Measurements from ENCODE around the gene NFIA. TPM values are rescaled to one million over a fixed set of nuclear protein-coding genes. Genes with fewer than 3 reads are reported as not detected.
A peak's percentile ranks its signal among the peaks of the same experiment; 100 is the strongest.

The NFIA gene
- total RNA-seq, 1 experiment from 2014 or later: 12.7 TPM

GRCh38 chr1:61085983-61086644 lies 3.8 kb downstream of the NFIA start:
- Histone ChIP-seq H3F3A (ENCODE audit: low read length, unreplicated experiment) (no peaks in the 10 kb centered on the region), H3K27ac (ENCODE audit: low read length) (no peak overlapping the region), H3K4me2 (ENCODE audit: low read length) (peak overlapping the region; percentile 94), H3K27me3 (ENCODE audit: low read length) (no peaks in the 10 kb centered on the region), H3K4me3 (ENCODE audit: low read length) (no peak overlapping the region; the same call in 1 of the 2 replicates), H3K9me3 (ENCODE audit: low read length) (no peaks in the 10 kb centered on the region), H3K36me3 (ENCODE audit: low read depth, low read length) (peaks cover 4% of the 10 kb centered on the region; the same call in 1 of the 2 replicates), H4K20me1 (ENCODE audit: low read length) (no peaks in the 10 kb centered on the region), H3K9ac (ENCODE audit: low read length) (no peak overlapping the region), H3K4me1 (ENCODE audit: insufficient read depth, low read length) (peaks cover 39% of the 10 kb centered on the region), H2AFZ (ENCODE audit: low read length) (no peak overlapping the region), H3K79me2 (ENCODE audit: low read length) (peaks cover 68% of the 10 kb centered on the region), H3K9me2 (replicated peaks; ENCODE audit: low read length) (no peaks in the 10 kb centered on the region)
- ChIA-PET POLR2A (ENCODE audit: unreplicated experiment) (no interaction called here), CTCF (no interaction called here)
- no TSS peak for BruUV-seq (replicated peaks)
- ATAC-seq (no peak), DNase-seq (no peak)
- no peak for TF ChIP-seq EZH2phosphoT487 (IDR thresholded peaks at IDR 0.05; ENCODE audit: borderline replicate concordance, low read length)
- TF ChIP-seq EZH2 (IDR thresholded peaks at IDR 0.05; ENCODE audit: low read length, unreplicated experiment): no peak
- TF ChIP-seq CTCF (conservative IDR thresholded peaks at IDR 0.05; ENCODE audit: low read depth, low read length): no peak
- intact Hi-C loops (cut with micrococcal nuclease): loop anchor here (1.0 to 10.0 kb wide), 2 partner anchors 47 to 129 kb away; no protein-coding TSS in a partner anchor

DNA sequence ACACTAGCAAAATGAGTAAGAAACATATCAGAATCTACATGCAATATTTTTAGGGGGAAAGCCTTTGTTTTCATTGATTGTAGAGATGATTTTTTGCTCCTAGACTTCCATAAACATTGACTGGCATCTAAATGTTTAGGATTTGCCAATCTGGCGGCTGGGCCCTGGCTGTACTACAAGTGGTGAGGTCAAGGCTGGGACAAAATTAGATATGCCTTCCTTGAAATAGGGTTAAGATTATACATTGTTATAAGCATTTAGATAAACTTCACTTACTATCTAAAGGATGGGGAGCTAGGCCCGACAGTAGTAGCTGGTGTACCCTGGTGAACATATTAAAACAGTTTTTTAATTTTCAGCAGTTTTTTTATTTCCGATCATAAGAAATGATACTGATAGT lies 5.2 kb downstream of the NFIA start:
- ChIA-PET CTCF (no interaction called here), POLR2A (ENCODE audit: unreplicated experiment) (no interaction called here)
- peaks cover 34% of the 10 kb centered on the region for H3K4me1 ChIP-seq (ENCODE audit: insufficient read depth, low read length)
- no TSS peak for BruUV-seq (replicated peaks)
- H3K27ac ChIP-seq (ENCODE audit: low read length): no peak overlapping the region
- no peaks in the 10 kb centered on the region for H3F3A ChIP-seq (ENCODE audit: low read length, unreplicated experiment)
- H3K36me3 ChIP-seq (ENCODE audit: low read depth, low read length): peaks cover 4% of the 10 kb centered on the region
- no peak overlapping the region for H3K9ac ChIP-seq (ENCODE audit: low read length)
- no peak overlapping the region for H3K4me2 ChIP-seq (ENCODE audit: low read length)
- no peaks in the 10 kb centered on the region for H3K9me3 ChIP-seq (ENCODE audit: low read length)
- no peak for TF ChIP-seq EZH2 (IDR thresholded peaks at IDR 0.05; ENCODE audit: low read length, unreplicated experiment)
- TF ChIP-seq CTCF (conservative IDR thresholded peaks at IDR 0.05; ENCODE audit: low read depth, low read length): no peak
- TF ChIP-seq EZH2phosphoT487 (IDR thresholded peaks at IDR 0.05; ENCODE audit: borderline replicate concordance, low read length): no peak
- intact Hi-C loops (cut with micrococcal nuclease): loop anchor here (10.0 kb wide), 1 partner anchor 127 kb away; no protein-coding TSS in a partner anchor
- DNase-seq (no peak), ATAC-seq (no peak)
- H3K4me3 ChIP-seq (ENCODE audit: low read length): no peak overlapping the region
- peaks cover 82% of the 10 kb centered on the region for H3K79me2 ChIP-seq (ENCODE audit: low read length)
- no peaks in the 10 kb centered on the region for H4K20me1 ChIP-seq (ENCODE audit: low read length)
- H3K27me3 ChIP-seq (ENCODE audit: low read length): no peaks in the 10 kb centered on the region
- no peaks in the 10 kb centered on the region for H3K9me2 ChIP-seq (replicated peaks; ENCODE audit: low read length)
- H2AFZ ChIP-seq (ENCODE audit: low read length): no peak overlapping the region

All from PC-3 (cell line).